ENCODE results near the gene ARHGAP30. TPM values are rescaled to one million over a fixed set of nuclear protein-coding genes. Genes with fewer than 3 reads are reported as not detected.
A peak's percentile ranks its signal among the peaks of the same experiment; 100 is the strongest.

The ARHGAP30 gene
- polyA plus RNA-seq, 1 donor, result 5.7 TPM

GRCh38 chr1:161009602-161010211 is 60.0 kb downstream of the ARHGAP30 start:
- no peaks in the 10 kb centered on the region for H3K9me3 ChIP-seq (ENCODE audit: control insufficient read depth, low read depth, low read length)
- H3K27me3 ChIP-seq (ENCODE audit: control insufficient read depth, insufficient read depth, low read length), result no peaks in the 10 kb centered on the region
- H3K36me3 ChIP-seq (ENCODE audit: control insufficient read depth, insufficient read depth, low read length), result no peaks in the 10 kb centered on the region
- DNase-seq, result no peak
- no CpG with 5 or more reads among the region's 7 CpGs for WGBS (ENCODE audit: insufficient coverage, low lambda C conversion rate)
- no peak overlapping the region for H3K4me3 ChIP-seq (ENCODE audit: low read length)
- H3K27ac ChIP-seq (ENCODE audit: low read length), result no peak overlapping the region
- peaks cover 24% of the 10 kb centered on the region for H3K4me1 ChIP-seq (ENCODE audit: control insufficient read depth, insufficient read depth, low read length)

- Histone ChIP-seq H3K9me3 (ENCODE audit: control insufficient read depth, low read depth, low read length) (no peaks in the 10 kb centered on the region), H3K36me3 (ENCODE audit: control insufficient read depth, insufficient read depth, low read length) (no peaks in the 10 kb centered on the region), H3K27ac (ENCODE audit: low read length) (peak overlapping the region; percentile 27), H3K4me1 (ENCODE audit: control insufficient read depth, insufficient read depth, low read length) (peaks cover 18% of the 10 kb centered on the region), H3K27me3 (ENCODE audit: control insufficient read depth, insufficient read depth, low read length) (no peaks in the 10 kb centered on the region), H3K4me3 (ENCODE audit: low read length) (no peak overlapping the region)
- WGBS (ENCODE audit: insufficient coverage, low lambda C conversion rate), result 14% methylated on average over 1 of the region's 4 CpGs
- no peak for DNase-seq
Measured at GRCh38 chr1:161008869-161009510, 60.7 kb downstream of the ARHGAP30 start.

- no peaks in the 10 kb centered on the region for H3K36me3 ChIP-seq (ENCODE audit: control insufficient read depth, insufficient read depth, low read length)
- no peak overlapping the region for H3K4me3 ChIP-seq (ENCODE audit: low read length)
- no peaks in the 10 kb centered on the region for H3K9me3 ChIP-seq (ENCODE audit: control insufficient read depth, low read depth, low read length)
- no peak overlapping the region for H3K27ac ChIP-seq (ENCODE audit: low read length)
- WGBS (ENCODE audit: insufficient coverage, low lambda C conversion rate), result 86% methylated on average over 1 of the region's 2 CpGs
- DNase-seq, result no peak
- peaks cover 6% of the 10 kb centered on the region for H3K4me1 ChIP-seq (ENCODE audit: control insufficient read depth, insufficient read depth, low read length)
- no peaks in the 10 kb centered on the region for H3K27me3 ChIP-seq (ENCODE audit: control insufficient read depth, insufficient read depth, low read length)
Measured at GRCh38 chr1:161007369-161007768, 62.3 kb downstream of the ARHGAP30 start.

- Histone ChIP-seq H3K36me3 (ENCODE audit: control insufficient read depth, insufficient read depth, low read length) (no peaks in the 10 kb centered on the region), H3K4me3 (ENCODE audit: low read length) (no peak overlapping the region), H3K27me3 (ENCODE audit: control insufficient read depth, insufficient read depth, low read length) (no peaks in the 10 kb centered on the region), H3K27ac (ENCODE audit: low read length) (no peak overlapping the region), H3K9me3 (ENCODE audit: control insufficient read depth, low read depth, low read length) (no peaks in the 10 kb centered on the region), H3K4me1 (ENCODE audit: control insufficient read depth, insufficient read depth, low read length) (peaks cover 6% of the 10 kb centered on the region)
- DNase-seq, result no peak
- no CpG with 5 or more reads among the region's 8 CpGs for WGBS (ENCODE audit: insufficient coverage, low lambda C conversion rate)
Measured at GRCh38 chr1:161006563-161006962, 63.1 kb downstream of the ARHGAP30 start.

- Histone ChIP-seq H3K27ac (ENCODE audit: low read length) (peak overlapping the region; percentile 37), H3K27me3 (ENCODE audit: control insufficient read depth, insufficient read depth, low read length) (no peaks in the 10 kb centered on the region), H3K4me1 (ENCODE audit: control insufficient read depth, insufficient read depth, low read length) (peaks cover 13% of the 10 kb centered on the region), H3K4me3 (ENCODE audit: low read length) (no peak overlapping the region), H3K36me3 (ENCODE audit: control insufficient read depth, insufficient read depth, low read length) (peaks cover 36% of the 10 kb centered on the region), H3K9me3 (ENCODE audit: control insufficient read depth, low read depth, low read length) (no peaks in the 10 kb centered on the region)
- WGBS (ENCODE audit: insufficient coverage, low lambda C conversion rate), result 76% methylated on average over 3 of the region's 5 CpGs
- DNase-seq, result no peak
Measured at GRCh38 chr1:161001525-161001924, 68.2 kb downstream of the ARHGAP30 start.

- Histone ChIP-seq H3K27me3 (ENCODE audit: control insufficient read depth, insufficient read depth, low read length) (no peaks in the 10 kb centered on the region), H3K36me3 (ENCODE audit: control insufficient read depth, insufficient read depth, low read length) (peaks cover 39% of the 10 kb centered on the region), H3K4me1 (ENCODE audit: control insufficient read depth, insufficient read depth, low read length) (peaks cover 13% of the 10 kb centered on the region), H3K4me3 (ENCODE audit: low read length) (no peak overlapping the region), H3K9me3 (ENCODE audit: control insufficient read depth, low read depth, low read length) (no peaks in the 10 kb centered on the region), H3K27ac (ENCODE audit: low read length) (peak overlapping the region; percentile 37)
- peak; percentile 24 to 58 for DNase-seq
- WGBS (ENCODE audit: insufficient coverage, low lambda C conversion rate), result no CpG with 5 or more reads among the region's 11 CpGs
Measured at GRCh38 chr1:161000736-161001480, 68.8 kb downstream of the ARHGAP30 start.

- no peaks in the 10 kb centered on the region for H3K9me3 ChIP-seq (ENCODE audit: control insufficient read depth, low read depth, low read length)
- peaks cover 41% of the 10 kb centered on the region for H3K36me3 ChIP-seq (ENCODE audit: control insufficient read depth, insufficient read depth, low read length)
- H3K27ac ChIP-seq (ENCODE audit: low read length), result no peak overlapping the region
- H3K4me3 ChIP-seq (ENCODE audit: low read length), result no peak overlapping the region
- 100% methylated on average over 4 of the region's 5 CpGs for WGBS (ENCODE audit: insufficient coverage, low lambda C conversion rate)
- no peaks in the 10 kb centered on the region for H3K27me3 ChIP-seq (ENCODE audit: control insufficient read depth, insufficient read depth, low read length)
- no peak for DNase-seq
- peaks cover 13% of the 10 kb centered on the region for H3K4me1 ChIP-seq (ENCODE audit: control insufficient read depth, insufficient read depth, low read length)
Measured at GRCh38 chr1:160999376-160999775, 70.3 kb downstream of the ARHGAP30 start.

- DNase-seq, result peak; percentile 71 to 78
- H3K27ac ChIP-seq (ENCODE audit: low read length), result peak overlapping the region; percentile 56
- H3K4me1 ChIP-seq (ENCODE audit: control insufficient read depth, insufficient read depth, low read length), result peaks cover 13% of the 10 kb centered on the region
- H3K9me3 ChIP-seq (ENCODE audit: control insufficient read depth, low read depth, low read length), result no peaks in the 10 kb centered on the region
- H3K4me3 ChIP-seq (ENCODE audit: low read length), result no peak overlapping the region
- WGBS (ENCODE audit: insufficient coverage, low lambda C conversion rate), result no CpG with 5 or more reads among the region's 1 CpG
- peaks cover 41% of the 10 kb centered on the region for H3K36me3 ChIP-seq (ENCODE audit: control insufficient read depth, insufficient read depth, low read length)
- H3K27me3 ChIP-seq (ENCODE audit: control insufficient read depth, insufficient read depth, low read length), result no peaks in the 10 kb centered on the region
Measured at GRCh38 chr1:160997323-160998038, 72.2 kb downstream of the ARHGAP30 start.

All from large intestine (tissue), 3 donors.